Mesendoderm (in vitro differentiated cells): Measurements from ENCODE around the gene PRKCA.
"Not testable (repeated sequence)": the region's sequence is repeated elsewhere in the genome, so short reads cannot be mapped to it uniquely, and the experiment has no call there.

Source experiments
- DNase-seq: peaks from one replicate; pipeline ENCODE4 v3.0.0; 2013
- H2AK5ac ChIP-seq: 2 replicates; pipeline ENCODE4 v1.6.1; 2013; ENCODE audit warnings: low read length, inconsistent platforms
- H2BK120ac ChIP-seq: 2 replicates; pipeline ENCODE4 v1.6.1; 2013; ENCODE audit warnings: low read depth, mild to moderate bottlenecking, low read length, moderate library complexity, mixed read lengths
- H2BK15ac ChIP-seq: replicated peaks from 2 replicates; pipeline ENCODE4 v1.6.1; 2013; ENCODE audit warnings: low read depth, mild to moderate bottlenecking, moderate library complexity
- H2BK5ac ChIP-seq: 2 replicates; pipeline ENCODE4 v1.6.1; 2013; ENCODE audit warnings: low read length, inconsistent platforms
- H3K18ac ChIP-seq: 2 replicates; pipeline ENCODE4 v1.6.1; 2013; ENCODE audit warnings: mild to moderate bottlenecking, low read length, mixed read lengths
- H3K23ac ChIP-seq: one replicate; pipeline ENCODE4 v1.6.1; 2013; ENCODE audit warnings: low read length
- H3K27ac ChIP-seq: 2 replicates; pipeline ENCODE4 v1.5.1; 2013; ENCODE audit warnings: low read depth, mild to moderate bottlenecking, inconsistent platforms, low read length, moderate library complexity
- H3K27me3 ChIP-seq: 2 replicates; pipeline ENCODE4 v1.6.1; 2013; ENCODE audit warnings: low read length, control low read depth, mild to moderate bottlenecking, inconsistent platforms; ENCODE audit not compliant: insufficient read depth, poor library complexity
- H3K36me3 ChIP-seq: 2 replicates; pipeline ENCODE4 v1.6.1; 2013; ENCODE audit warnings: low read length, inconsistent platforms; ENCODE audit not compliant: control insufficient read depth, insufficient read depth
- H3K4ac ChIP-seq: one replicate; pipeline ENCODE4 v1.6.1; 2013; ENCODE audit warnings: low read depth, mild to moderate bottlenecking, low read length, moderate library complexity
- H3K4me1 ChIP-seq: 2 replicates; pipeline ENCODE4 v1.6.1; 2013; ENCODE audit warnings: low read depth, low read length, inconsistent platforms; ENCODE audit not compliant: control insufficient read depth
- H3K4me2 ChIP-seq: 2 replicates; pipeline ENCODE4 v1.6.1; 2013; ENCODE audit warnings: low read length
- H3K4me3 ChIP-seq: 2 replicates; pipeline ENCODE4 v1.5.1; 2013; ENCODE audit warnings: mild to moderate bottlenecking, low read length
- H3K56ac ChIP-seq: one replicate; pipeline ENCODE4 v1.6.1; 2013; ENCODE audit warnings: low read length
- H3K79me1 ChIP-seq: 2 replicates; pipeline ENCODE4 v1.6.1; 2013; ENCODE audit warnings: low read length, inconsistent platforms
- H3K79me2 ChIP-seq: 2 replicates; pipeline ENCODE4 v1.6.1; 2013; ENCODE audit warnings: mild to moderate bottlenecking, low read length; ENCODE audit not compliant: control insufficient read depth, insufficient read depth
- H3K9ac ChIP-seq: 2 replicates; pipeline ENCODE4 v1.6.1; 2013; ENCODE audit warnings: low read length, inconsistent platforms
- H4K5ac ChIP-seq: one replicate; pipeline ENCODE4 v1.6.1; 2013; ENCODE audit warnings: low read length
- H4K8ac ChIP-seq: one replicate; pipeline ENCODE4 v1.6.1; 2013; ENCODE audit warnings: low read depth, mild to moderate bottlenecking, control low read depth, low read length, moderate library complexity
- WGBS: extraction: QIAGEN DNeasy Blood & Tissue Kit; methylation state at CpG from one replicate; pipeline ENCODE4 v1.1.7; 2013; ENCODE audit warnings: low lambda C conversion rate, missing lambda C conversion rate; ENCODE audit not compliant: insufficient coverage; ENCODE audit errors: extremely low coverage; 5-methylcytosine and 5-hydroxymethylcytosine counted together

The PRKCA gene

DNA sequence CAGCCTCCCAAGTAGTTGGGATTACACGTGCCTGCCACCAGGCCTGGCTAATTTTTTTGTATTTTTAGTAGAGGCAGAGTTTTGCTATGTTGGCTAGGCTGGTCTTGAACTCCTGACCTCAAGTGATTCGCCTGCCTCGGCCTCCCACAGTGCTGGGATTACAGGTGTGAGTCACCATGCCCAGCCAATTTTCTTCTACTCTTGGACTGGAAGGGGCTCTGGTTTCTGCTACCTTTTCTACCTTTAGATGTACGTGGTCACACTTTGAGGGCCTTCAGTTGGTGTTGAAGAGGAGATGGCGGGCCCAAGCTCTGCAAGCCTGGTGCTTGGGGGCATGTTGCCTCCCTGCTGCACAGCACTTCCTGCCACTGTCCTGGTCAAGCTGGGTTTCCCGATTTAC lies 173.6 kb downstream of the PRKCA start:
- Histone ChIP-seq H3K23ac (no peak overlapping the region), H3K79me2 (no peaks in the 10 kb centered on the region), H4K8ac (no peak overlapping the region), H3K9ac (no peak overlapping the region), H2BK120ac (no peak overlapping the region), H2AK5ac (no peak overlapping the region), H3K36me3 (no peaks in the 10 kb centered on the region), H2BK5ac (no peak overlapping the region), H2BK15ac (no peak overlapping the region), H3K56ac (no peak overlapping the region), H3K4me1 (peaks cover 9% of the 10 kb centered on the region), H3K4me2 (no peak overlapping the region), H3K4me3 (no peak overlapping the region), H3K79me1 (no peaks in the 10 kb centered on the region), H3K18ac (no peak overlapping the region), H3K27ac (no peak overlapping the region), H3K27me3 (no peaks in the 10 kb centered on the region), H3K4ac (no peak overlapping the region), H4K5ac (no peak overlapping the region)
- no peak for DNase-seq
- no CpG with 5 or more reads among the region's 6 CpGs for WGBS

DNA sequence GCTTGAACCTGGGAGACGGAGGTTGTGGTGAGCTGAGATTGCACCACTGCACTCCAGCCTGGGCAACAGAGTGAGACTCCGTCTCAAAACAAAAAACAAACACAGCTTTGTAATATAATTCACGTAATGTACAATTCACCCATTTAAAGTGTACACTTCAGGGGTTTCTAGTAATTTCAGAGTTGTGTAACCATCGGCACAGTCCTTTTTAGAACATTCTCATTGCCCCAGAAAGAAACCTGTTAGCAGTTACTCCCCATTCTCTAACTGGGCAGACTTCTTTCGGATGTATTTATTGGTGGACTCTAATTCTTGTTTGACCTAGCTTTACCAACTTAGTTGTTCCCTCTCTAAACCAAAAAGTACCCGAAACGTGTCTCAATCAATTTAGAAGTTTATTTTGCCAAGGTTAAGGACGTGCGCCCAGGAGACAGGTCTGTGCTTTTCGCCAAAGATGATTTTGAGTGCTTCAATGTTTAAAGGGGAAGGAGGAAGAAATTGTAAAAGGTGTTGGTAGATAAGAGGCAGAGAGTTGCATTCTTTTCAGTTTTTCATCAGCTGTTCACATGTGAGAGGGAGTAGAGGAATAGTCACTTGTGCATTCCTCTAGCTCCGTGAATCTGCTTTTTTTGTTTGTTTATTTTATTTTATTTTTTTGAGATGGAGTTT lies 175.3 kb downstream of the PRKCA start:
- no peak overlapping the region for H3K9ac ChIP-seq
- H3K56ac ChIP-seq, result no peak overlapping the region
- no peak overlapping the region for H3K4ac ChIP-seq
- H4K8ac ChIP-seq, result no peak overlapping the region
- no peak overlapping the region for H2BK120ac ChIP-seq
- no peak overlapping the region for H3K4me3 ChIP-seq
- no peak overlapping the region for H3K18ac ChIP-seq
- H3K79me2 ChIP-seq, result no peaks in the 10 kb centered on the region
- no CpG with 5 or more reads among the region's 11 CpGs for WGBS
- H3K27me3 ChIP-seq, result no peaks in the 10 kb centered on the region
- no peak overlapping the region for H3K23ac ChIP-seq
- no peak overlapping the region for H2AK5ac ChIP-seq
- no peak overlapping the region for H3K27ac ChIP-seq
- H2BK5ac ChIP-seq, result no peak overlapping the region
- H3K36me3 ChIP-seq, result no peaks in the 10 kb centered on the region
- H3K4me2 ChIP-seq, result no peak overlapping the region
- DNase-seq, result no peak
- H3K79me1 ChIP-seq, result no peaks in the 10 kb centered on the region
- H2BK15ac ChIP-seq, result no peak overlapping the region
- H4K5ac ChIP-seq, result no peak overlapping the region
- H3K4me1 ChIP-seq, result peaks cover 9% of the 10 kb centered on the region

DNA sequence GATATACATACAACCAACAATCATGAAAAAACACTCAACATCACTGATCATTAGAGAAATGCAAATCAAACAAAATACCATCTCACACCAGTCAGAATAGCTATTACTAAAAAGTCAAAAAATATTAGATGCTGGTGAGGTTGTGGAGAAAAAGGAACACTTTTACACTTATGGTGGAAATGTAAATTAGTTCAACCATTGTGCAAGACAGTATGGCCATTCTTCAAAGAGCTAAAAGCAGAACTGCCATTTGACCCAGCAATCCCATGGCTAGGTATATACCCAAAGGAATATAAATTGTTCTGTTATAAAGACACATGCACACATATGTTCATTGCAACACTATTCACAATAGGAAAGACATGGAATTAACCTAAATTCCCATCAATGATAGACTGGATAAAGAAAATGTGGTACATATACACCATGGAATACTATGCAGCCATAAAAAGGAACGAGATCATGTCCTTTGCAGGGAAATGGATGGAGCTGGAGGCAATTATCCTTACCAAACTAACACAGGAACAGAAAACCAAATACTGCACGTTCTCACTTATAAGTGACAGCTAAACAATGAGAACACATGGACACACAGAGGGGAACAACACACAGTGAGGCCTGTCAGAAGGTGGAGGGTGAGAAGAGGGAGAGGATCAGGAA lies 176.9 kb downstream of the PRKCA start:
- H3K4ac ChIP-seq, H4K5ac ChIP-seq, H3K27ac ChIP-seq, H2AK5ac ChIP-seq, H3K36me3 ChIP-seq, H3K56ac ChIP-seq, H2BK5ac ChIP-seq, H3K4me2 ChIP-seq, H2BK120ac ChIP-seq, H3K79me2 ChIP-seq, H3K9ac ChIP-seq, H3K4me3 ChIP-seq, H4K8ac ChIP-seq, H3K18ac ChIP-seq, DNase-seq, H3K4me1 ChIP-seq, H2BK15ac ChIP-seq, H3K23ac ChIP-seq, H3K27me3 ChIP-seq, H3K79me1 ChIP-seq: not testable (repeated sequence)
- no CpG with 5 or more reads among the region's 2 CpGs for WGBS

DNA sequence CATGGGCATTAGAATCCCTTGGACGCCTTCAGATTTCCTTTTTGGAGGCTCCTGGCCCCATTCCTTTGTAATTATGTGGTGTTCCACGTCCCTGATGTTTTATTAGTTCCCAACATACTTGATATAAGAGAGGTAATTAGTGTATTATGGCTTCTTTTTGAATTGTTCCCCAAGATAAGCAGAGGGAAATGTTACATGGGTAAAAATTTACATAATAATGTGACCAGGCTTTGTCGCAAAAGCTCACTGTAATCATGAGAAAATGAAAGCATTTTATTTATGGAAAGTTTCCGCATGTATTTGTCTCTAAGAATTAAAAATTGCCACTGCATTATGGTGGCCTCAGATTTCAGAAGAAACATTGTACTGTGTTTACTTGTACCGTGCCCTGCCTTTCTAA lies 177.8 kb downstream of the PRKCA start:
- no peak overlapping the region for H3K18ac ChIP-seq
- H3K4me2 ChIP-seq, result no peak overlapping the region
- no peak overlapping the region for H3K4ac ChIP-seq
- H3K9ac ChIP-seq, result no peak overlapping the region
- H2BK120ac ChIP-seq, result no peak overlapping the region
- no peaks in the 10 kb centered on the region for H3K27me3 ChIP-seq
- no peaks in the 10 kb centered on the region for H3K79me2 ChIP-seq
- no peaks in the 10 kb centered on the region for H3K4me1 ChIP-seq
- WGBS, result no CpG with 5 or more reads among the region's 5 CpGs
- H2BK5ac ChIP-seq, result no peak overlapping the region
- H3K23ac ChIP-seq, result no peak overlapping the region
- no peak for DNase-seq
- no peak overlapping the region for H2AK5ac ChIP-seq
- no peaks in the 10 kb centered on the region for H3K36me3 ChIP-seq
- H2BK15ac ChIP-seq, result no peak overlapping the region
- no peak overlapping the region for H3K27ac ChIP-seq
- no peak overlapping the region for H4K8ac ChIP-seq
- no peak overlapping the region for H3K4me3 ChIP-seq
- H4K5ac ChIP-seq, result no peak overlapping the region
- H3K79me1 ChIP-seq, result no peaks in the 10 kb centered on the region
- H3K56ac ChIP-seq, result no peak overlapping the region

DNA sequence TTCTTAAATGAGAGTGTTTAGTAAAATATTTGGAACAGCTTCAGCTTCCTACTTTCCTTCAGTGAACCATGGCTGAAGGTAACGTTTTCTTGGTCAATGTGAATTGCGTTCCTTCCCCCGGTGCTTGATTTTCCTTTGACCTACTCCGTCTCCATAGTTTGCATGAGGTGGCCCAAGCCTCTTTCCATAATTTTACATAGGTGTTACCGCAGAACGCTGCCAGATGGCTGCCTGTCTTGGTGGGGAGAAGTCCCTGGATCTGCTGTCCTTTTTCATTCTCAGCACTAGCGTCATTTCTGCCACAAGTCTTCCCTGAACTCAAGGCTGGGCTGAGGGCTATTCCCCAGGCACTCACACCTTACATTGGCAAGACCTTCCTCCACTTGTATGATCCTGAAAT lies 178.4 kb downstream of the PRKCA start:
- no peaks in the 10 kb centered on the region for H3K27me3 ChIP-seq
- WGBS, result no CpG with 5 or more reads among the region's 7 CpGs
- H2BK15ac ChIP-seq, result no peak overlapping the region
- no peak overlapping the region for H3K4me2 ChIP-seq
- H3K56ac ChIP-seq, result no peak overlapping the region
- DNase-seq, result no peak
- no peak overlapping the region for H3K18ac ChIP-seq
- H3K4ac ChIP-seq, result no peak overlapping the region
- no peak overlapping the region for H3K9ac ChIP-seq
- H3K79me2 ChIP-seq, result no peaks in the 10 kb centered on the region
- H3K4me1 ChIP-seq, result no peaks in the 10 kb centered on the region
- H3K79me1 ChIP-seq, result no peaks in the 10 kb centered on the region
- no peaks in the 10 kb centered on the region for H3K36me3 ChIP-seq
- H2AK5ac ChIP-seq, result no peak overlapping the region
- no peak overlapping the region for H4K8ac ChIP-seq
- no peak overlapping the region for H3K27ac ChIP-seq
- no peak overlapping the region for H3K4me3 ChIP-seq
- no peak overlapping the region for H3K23ac ChIP-seq
- H2BK120ac ChIP-seq, result no peak overlapping the region
- H2BK5ac ChIP-seq, result no peak overlapping the region
- H4K5ac ChIP-seq, result no peak overlapping the region

DNA sequence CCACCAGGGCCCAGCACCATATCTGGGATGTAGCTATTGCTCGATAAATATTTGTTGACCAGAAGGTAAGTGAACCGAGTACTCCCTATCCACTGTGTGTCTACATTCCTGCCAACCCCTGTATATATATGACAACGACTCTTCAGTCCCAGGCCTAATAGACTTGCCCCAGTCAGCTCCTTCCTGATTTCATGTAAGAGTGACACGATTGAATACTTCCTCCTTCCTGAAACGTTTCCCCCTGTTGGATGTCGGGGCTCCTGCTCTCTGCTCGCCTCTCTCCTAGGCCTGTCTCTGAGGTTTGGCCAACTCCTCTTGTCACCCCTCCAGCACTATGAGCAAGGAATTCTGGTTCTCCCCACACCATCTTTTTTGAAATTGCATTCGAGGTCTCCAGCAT lies 178.9 kb downstream of the PRKCA start:
- H3K56ac ChIP-seq, result no peak overlapping the region
- no peak overlapping the region for H3K18ac ChIP-seq
- no peaks in the 10 kb centered on the region for H3K79me2 ChIP-seq
- H2BK5ac ChIP-seq, result no peak overlapping the region
- no peak overlapping the region for H3K9ac ChIP-seq
- H3K36me3 ChIP-seq, result no peaks in the 10 kb centered on the region
- H3K4me3 ChIP-seq, result no peak overlapping the region
- H2AK5ac ChIP-seq, result no peak overlapping the region
- H3K4me1 ChIP-seq, result no peaks in the 10 kb centered on the region
- no peak overlapping the region for H3K4ac ChIP-seq
- H2BK15ac ChIP-seq, result no peak overlapping the region
- H3K79me1 ChIP-seq, result no peaks in the 10 kb centered on the region
- no peak for DNase-seq
- no peak overlapping the region for H4K8ac ChIP-seq
- H3K27ac ChIP-seq, result no peak overlapping the region
- no peak overlapping the region for H4K5ac ChIP-seq
- no peak overlapping the region for H3K4me2 ChIP-seq
- no peak overlapping the region for H2BK120ac ChIP-seq
- whole genome bisulfite sequencing, result no CpG with 5 or more reads among the region's 8 CpGs
- no peaks in the 10 kb centered on the region for H3K27me3 ChIP-seq
- no peak overlapping the region for H3K23ac ChIP-seq
